ENCODE data around the gene RPL35.

GRCh38 chr9:124873664-124874063 is 11.9 kb upstream of the RPL35 start:
- no peak for TF ChIP-seq CBX3 (IDR thresholded peaks at IDR 0.05; ENCODE audit: borderline replicate concordance, low read depth)
- TF ChIP-seq KDM1A (IDR thresholded peaks at IDR 0.05; ENCODE audit: borderline replicate concordance): no peak
- TF ChIP-seq CTCF (IDR thresholded peaks at IDR 0.05 in 2 of 3, conservative IDR thresholded peaks at IDR 0.05 in 1 of 3; ENCODE audit: control insufficient read depth in 2 of 3, extremely low read depth in 1 of 3, insufficient read depth in 1 of 3, low read depth in 3 of 3, low read length in 3 of 3): no peak
- no peak for TF ChIP-seq TAF1 (IDR thresholded peaks at IDR 0.05; ENCODE audit: borderline replicate concordance, low read depth, low read length)
- no peak for TF ChIP-seq CEBPB (IDR thresholded peaks at IDR 0.05; ENCODE audit: borderline replicate concordance in 1 of 2, low read depth in 2 of 2, low read length in 2 of 2)
- no peak for TF ChIP-seq RCOR1 (conservative IDR thresholded peaks at IDR 0.05; ENCODE audit: low read depth, low read length)
- no peak for TF ChIP-seq ESRRA (IDR thresholded peaks at IDR 0.05; ENCODE audit: low read length)

Data from GM12878 (cell line).